ENCODE results near the gene TDP1.
"Not testable (repeated sequence)": the region's sequence is repeated elsewhere in the genome, so short reads cannot be mapped to it uniquely, and the experiment has no call there.

The TDP1 gene

GRCh38 chr14:90023176-90023896 is 67.6 kb downstream of the TDP1 start:
- TF ChIP-seq, protein P1, sequence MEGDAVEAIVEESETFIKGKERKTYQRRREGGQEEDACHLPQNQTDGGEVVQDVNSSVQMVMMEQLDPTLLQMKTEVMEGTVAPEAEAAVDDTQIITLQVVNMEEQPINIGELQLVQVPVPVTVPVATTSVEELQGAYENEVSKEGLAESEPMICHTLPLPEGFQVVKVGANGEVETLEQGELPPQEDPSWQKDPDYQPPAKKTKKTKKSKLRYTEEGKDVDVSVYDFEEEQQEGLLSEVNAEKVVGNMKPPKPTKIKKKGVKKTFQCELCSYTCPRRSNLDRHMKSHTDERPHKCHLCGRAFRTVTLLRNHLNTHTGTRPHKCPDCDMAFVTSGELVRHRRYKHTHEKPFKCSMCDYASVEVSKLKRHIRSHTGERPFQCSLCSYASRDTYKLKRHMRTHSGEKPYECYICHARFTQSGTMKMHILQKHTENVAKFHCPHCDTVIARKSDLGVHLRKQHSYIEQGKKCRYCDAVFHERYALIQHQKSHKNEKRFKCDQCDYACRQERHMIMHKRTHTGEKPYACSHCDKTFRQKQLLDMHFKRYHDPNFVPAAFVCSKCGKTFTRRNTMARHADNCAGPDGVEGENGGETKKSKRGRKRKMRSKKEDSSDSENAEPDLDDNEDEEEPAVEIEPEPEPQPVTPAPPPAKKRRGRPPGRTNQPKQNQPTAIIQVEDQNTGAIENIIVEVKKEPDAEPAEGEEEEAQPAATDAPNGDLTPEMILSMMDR (IDR thresholded peaks at IDR 0.05; ENCODE audit: low read depth, low read length, missing control alignments): no peak
- no peak for DNase-seq (ENCODE audit: low read depth)

DNA sequence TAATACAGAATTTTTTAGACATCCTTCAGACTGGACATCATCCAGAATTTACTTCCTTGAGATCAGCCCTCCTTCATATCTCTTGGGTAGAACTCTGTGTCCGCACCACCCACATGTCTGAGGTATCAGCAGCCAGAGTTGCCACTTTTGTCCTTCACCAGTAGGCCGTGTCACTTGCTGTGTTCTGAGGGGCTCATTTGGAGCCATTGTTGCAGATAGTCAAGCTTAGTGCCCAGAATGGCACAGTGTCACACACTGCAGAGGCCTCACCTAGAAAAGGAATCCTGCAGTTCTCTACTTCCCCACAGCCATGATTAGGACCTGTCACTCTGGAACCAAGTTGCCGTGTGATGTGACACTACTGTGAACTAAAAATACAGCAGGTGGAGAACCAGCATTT is 69.2 kb downstream of the TDP1 start:
- TF ChIP-seq, protein P1 (IDR thresholded peaks at IDR 0.05; ENCODE audit: low read depth, low read length, missing control alignments): no peak
- no peak overlapping the region for H3K4me3 ChIP-seq (ENCODE audit: low read depth, low read length)
- DNase-seq (ENCODE audit: low read depth): no peak

More at GRCh38 chr14:90023176-90023896, 67.6 kb downstream of the TDP1 start:
- no peak overlapping the region for H3K4me3 ChIP-seq (ENCODE audit: low read depth, low read length)

DNA sequence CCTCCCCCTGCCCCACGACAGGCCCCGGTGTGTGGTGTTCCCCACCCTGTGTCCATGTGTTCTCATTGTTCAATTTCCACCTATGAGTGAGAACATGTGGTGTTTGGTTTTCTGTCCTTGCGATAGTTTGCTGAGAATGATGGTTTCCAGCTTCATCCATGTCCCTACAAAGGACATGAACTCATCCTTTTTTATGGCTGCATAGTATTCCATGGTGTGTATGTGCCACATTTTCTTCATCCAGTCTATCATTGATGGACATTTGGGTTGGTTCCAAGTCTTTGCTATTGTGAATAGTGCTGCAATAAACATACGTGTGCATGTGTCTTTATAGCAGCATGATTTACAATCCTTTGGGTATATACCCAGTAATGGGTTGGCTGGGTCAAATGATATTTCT is 70.9 kb downstream of the TDP1 start:
- not testable (repeated sequence) for H3K4me3 ChIP-seq (ENCODE audit: low read depth, low read length); DNase-seq (ENCODE audit: low read depth)

DNA sequence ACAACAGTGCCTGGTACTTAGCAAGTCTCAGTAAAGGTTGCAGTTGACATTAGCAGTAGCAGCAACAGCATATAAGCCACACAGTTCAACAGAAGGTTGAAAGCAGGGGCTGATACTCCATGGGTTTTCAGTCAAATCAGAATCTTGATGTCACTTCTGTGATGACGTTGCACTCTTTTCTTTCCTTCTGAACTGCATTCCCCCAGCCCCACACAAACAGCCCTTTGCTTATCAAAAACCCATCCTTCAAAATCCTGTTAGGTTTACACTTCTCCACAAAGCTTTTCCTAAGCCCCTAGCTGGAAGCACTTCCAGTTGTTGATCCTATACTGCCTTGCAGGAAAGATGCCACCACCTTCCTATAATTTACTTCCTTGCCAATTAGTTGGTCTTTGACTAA is 72.1 kb downstream of the TDP1 start:
- no peak overlapping the region for H3K4me3 ChIP-seq (ENCODE audit: low read depth, low read length)
- TF ChIP-seq, protein P1 (IDR thresholded peaks at IDR 0.05; ENCODE audit: low read depth, low read length, missing control alignments): no peak
- no peak for DNase-seq (ENCODE audit: low read depth)

GRCh38 chr14:90034156-90034555 is 78.4 kb downstream of the TDP1 start:
- TF ChIP-seq, protein P1 (IDR thresholded peaks at IDR 0.05; ENCODE audit: low read depth, low read length, missing control alignments): no peak
- H3K4me3 ChIP-seq (ENCODE audit: low read depth, low read length): no peak overlapping the region
- DNase-seq (ENCODE audit: low read depth): no peak

GRCh38 chr14:90034835-90035525 is 79.3 kb downstream of the TDP1 start:
- DNase-seq (ENCODE audit: low read depth): no peak
- TF ChIP-seq, protein P1 (IDR thresholded peaks at IDR 0.05; ENCODE audit: low read depth, low read length, missing control alignments): no peak
- no peak overlapping the region for H3K4me3 ChIP-seq (ENCODE audit: low read depth, low read length)

GRCh38 chr14:90039253-90040010 is 83.7 kb downstream of the TDP1 start:
- TF ChIP-seq, protein P1 (IDR thresholded peaks at IDR 0.05; ENCODE audit: low read depth, low read length, missing control alignments): no peak
- H3K4me3 ChIP-seq (ENCODE audit: low read depth, low read length): no peak overlapping the region
- no peak for DNase-seq (ENCODE audit: low read depth)

All from GM12864 (cell line).